Measurements from ENCODE around the gene RFXAP.

RFXAP gene

GRCh38 chr13:36814465-36814864, 4.6 kb upstream of the RFXAP start:
- Histone ChIP-seq H3K27me3 (ENCODE audit: control insufficient read depth in 5 of 5, insufficient read depth in 4 of 5, low read length in 5 of 5) (no peaks in the 10 kb centered on the region), H3K27ac (ENCODE audit: low read depth, low read length) (no peak overlapping the region), H3K36me3 (ENCODE audit: control insufficient read depth in 5 of 5, insufficient read depth in 5 of 5, low read length in 5 of 5) (no peaks in the 10 kb centered on the region), H3K4me1 (ENCODE audit: control insufficient read depth in 5 of 5, insufficient read depth in 5 of 5, low read length in 5 of 5) (peaks cover 0 to 15% (median 9%) of the 10 kb centered on the region in 5 donors), H3K4me3 (ENCODE audit: low read depth in 1 of 5, low read length in 5 of 5) (no peak overlapping the region), H3K9ac (ENCODE audit: low read length in 5 of 5) (no peak overlapping the region), H3K9me3 (ENCODE audit: control insufficient read depth in 5 of 5, low read length in 5 of 5) (no peaks in the 10 kb centered on the region)

GRCh38 chr13:36815062-36815461, 4.0 kb upstream of the RFXAP start:
- Histone ChIP-seq H3K4me1 (ENCODE audit: control insufficient read depth in 5 of 5, insufficient read depth in 5 of 5, low read length in 5 of 5) (peaks cover 2 to 21% (median 15%) of the 10 kb centered on the region in 5 donors), H3K27me3 (ENCODE audit: control insufficient read depth in 5 of 5, insufficient read depth in 4 of 5, low read length in 5 of 5) (no peaks in the 10 kb centered on the region), H3K27ac (ENCODE audit: low read depth, low read length) (no peak overlapping the region), H3K36me3 (ENCODE audit: control insufficient read depth in 5 of 5, insufficient read depth in 5 of 5, low read length in 5 of 5) (no peaks in the 10 kb centered on the region), H3K4me3 (ENCODE audit: low read depth in 1 of 5, low read length in 5 of 5) (no peak overlapping the region), H3K9me3 (ENCODE audit: control insufficient read depth in 5 of 5, low read length in 5 of 5) (no peaks in the 10 kb centered on the region), H3K9ac (ENCODE audit: low read length in 5 of 5) (no peak overlapping the region)

- Histone ChIP-seq H3K4me1 (ENCODE audit: control insufficient read depth in 5 of 5, insufficient read depth in 5 of 5, low read length in 5 of 5) (peaks cover 10 to 33% (median 27%) of the 10 kb centered on the region in 5 donors), H3K9ac (ENCODE audit: low read length in 5 of 5) (peak overlapping the region in 4 of 5 donors; percentile 68 to 91 (median 85)), H3K36me3 (ENCODE audit: control insufficient read depth in 5 of 5, insufficient read depth in 5 of 5, low read length in 5 of 5) (peaks cover 0 to 3% (median 0%) of the 10 kb centered on the region in 5 donors), H3K4me3 (ENCODE audit: low read depth in 1 of 5, low read length in 5 of 5) (peak overlapping the region; percentile 76 to 96 (median 81)), H3K27me3 (ENCODE audit: control insufficient read depth in 5 of 5, insufficient read depth in 4 of 5, low read length in 5 of 5) (no peaks in the 10 kb centered on the region), H3K9me3 (ENCODE audit: control insufficient read depth in 5 of 5, low read length in 5 of 5) (no peaks in the 10 kb centered on the region), H3K27ac (ENCODE audit: low read depth, low read length) (peak overlapping the region; percentile 55)
Observed at GRCh38 chr13:36817996-36818803, 822 bp upstream of the RFXAP start.

GRCh38 chr13:36819739-36820090, 693 bp downstream of the RFXAP start:
- H3K9me3 ChIP-seq (ENCODE audit: control insufficient read depth in 5 of 5, low read length in 5 of 5) = no peaks in the 10 kb centered on the region
- peaks cover 10 to 29% (median 25%) of the 10 kb centered on the region in 5 donors for H3K4me1 ChIP-seq (ENCODE audit: control insufficient read depth in 5 of 5, insufficient read depth in 5 of 5, low read length in 5 of 5)
- peaks cover 0 to 6% (median 0%) of the 10 kb centered on the region in 5 donors for H3K36me3 ChIP-seq (ENCODE audit: control insufficient read depth in 5 of 5, insufficient read depth in 5 of 5, low read length in 5 of 5)
- H3K4me3 ChIP-seq (ENCODE audit: low read depth in 1 of 5, low read length in 5 of 5) = peak overlapping the region; percentile 76 to 86 (median 81)
- no peaks in the 10 kb centered on the region for H3K27me3 ChIP-seq (ENCODE audit: control insufficient read depth in 5 of 5, insufficient read depth in 4 of 5, low read length in 5 of 5)
- peak overlapping the region; percentile 64 to 91 (median 83) for H3K9ac ChIP-seq (ENCODE audit: low read length in 5 of 5)
- H3K27ac ChIP-seq (ENCODE audit: low read depth, low read length) = peak overlapping the region; percentile 55

GRCh38 chr13:36820222-36820621, 1.2 kb downstream of the RFXAP start:
- H3K4me3 ChIP-seq (ENCODE audit: low read depth in 1 of 5, low read length in 5 of 5) = peak overlapping the region; percentile 76 to 86 (median 81)
- no peaks in the 10 kb centered on the region for H3K27me3 ChIP-seq (ENCODE audit: control insufficient read depth in 5 of 5, insufficient read depth in 4 of 5, low read length in 5 of 5)
- H3K9ac ChIP-seq (ENCODE audit: low read length in 5 of 5) = peak overlapping the region; percentile 10 to 91 (median 83)
- peaks cover 0 to 6% (median 0%) of the 10 kb centered on the region in 5 donors for H3K36me3 ChIP-seq (ENCODE audit: control insufficient read depth in 5 of 5, insufficient read depth in 5 of 5, low read length in 5 of 5)
- H3K4me1 ChIP-seq (ENCODE audit: control insufficient read depth in 5 of 5, insufficient read depth in 5 of 5, low read length in 5 of 5) = peaks cover 10 to 29% (median 25%) of the 10 kb centered on the region in 5 donors
- H3K9me3 ChIP-seq (ENCODE audit: control insufficient read depth in 5 of 5, low read length in 5 of 5) = no peaks in the 10 kb centered on the region
- peak overlapping the region; percentile 55 for H3K27ac ChIP-seq (ENCODE audit: low read depth, low read length)

GRCh38 chr13:36822785-36823184, 3.8 kb downstream of the RFXAP start:
- H3K9ac ChIP-seq (ENCODE audit: low read length in 5 of 5) = no peak overlapping the region
- H3K27me3 ChIP-seq (ENCODE audit: control insufficient read depth in 5 of 5, insufficient read depth in 4 of 5, low read length in 5 of 5) = no peaks in the 10 kb centered on the region
- peaks cover 0 to 14% (median 8%) of the 10 kb centered on the region in 5 donors for H3K36me3 ChIP-seq (ENCODE audit: control insufficient read depth in 5 of 5, insufficient read depth in 5 of 5, low read length in 5 of 5)
- no peak overlapping the region for H3K27ac ChIP-seq (ENCODE audit: low read depth, low read length)
- peaks cover 10 to 29% (median 25%) of the 10 kb centered on the region in 5 donors for H3K4me1 ChIP-seq (ENCODE audit: control insufficient read depth in 5 of 5, insufficient read depth in 5 of 5, low read length in 5 of 5)
- H3K9me3 ChIP-seq (ENCODE audit: control insufficient read depth in 5 of 5, low read length in 5 of 5) = no peaks in the 10 kb centered on the region
- H3K4me3 ChIP-seq (ENCODE audit: low read depth in 1 of 5, low read length in 5 of 5) = no peak overlapping the region

- H3K36me3 ChIP-seq (ENCODE audit: control insufficient read depth in 5 of 5, insufficient read depth in 5 of 5, low read length in 5 of 5) = peaks cover 12 to 31% (median 17%) of the 10 kb centered on the region in 5 donors
- H3K4me1 ChIP-seq (ENCODE audit: control insufficient read depth in 5 of 5, insufficient read depth in 5 of 5, low read length in 5 of 5) = no peaks in the 10 kb centered on the region
- no peak overlapping the region for H3K9ac ChIP-seq (ENCODE audit: low read length in 5 of 5)
- no peak overlapping the region for H3K4me3 ChIP-seq (ENCODE audit: low read depth in 1 of 5, low read length in 5 of 5)
- H3K27ac ChIP-seq (ENCODE audit: low read depth, low read length) = no peak overlapping the region
- H3K9me3 ChIP-seq (ENCODE audit: control insufficient read depth in 5 of 5, low read length in 5 of 5) = no peaks in the 10 kb centered on the region
- no peaks in the 10 kb centered on the region for H3K27me3 ChIP-seq (ENCODE audit: control insufficient read depth in 5 of 5, insufficient read depth in 4 of 5, low read length in 5 of 5)
Observed at GRCh38 chr13:36829753-36830152, 10.7 kb downstream of the RFXAP start.

- Histone ChIP-seq H3K9ac (ENCODE audit: low read length in 5 of 5) (no peak overlapping the region), H3K36me3 (ENCODE audit: control insufficient read depth in 5 of 5, insufficient read depth in 5 of 5, low read length in 5 of 5) (peaks cover 11 to 28% (median 16%) of the 10 kb centered on the region in 5 donors), H3K9me3 (ENCODE audit: control insufficient read depth in 5 of 5, low read length in 5 of 5) (no peaks in the 10 kb centered on the region), H3K27ac (ENCODE audit: low read depth, low read length) (no peak overlapping the region), H3K4me1 (ENCODE audit: control insufficient read depth in 5 of 5, insufficient read depth in 5 of 5, low read length in 5 of 5) (no peaks in the 10 kb centered on the region), H3K4me3 (ENCODE audit: low read depth in 1 of 5, low read length in 5 of 5) (no peak overlapping the region), H3K27me3 (ENCODE audit: control insufficient read depth in 5 of 5, insufficient read depth in 4 of 5, low read length in 5 of 5) (no peaks in the 10 kb centered on the region)
Observed at GRCh38 chr13:36831291-36831690, 12.3 kb downstream of the RFXAP start.

- H3K27me3 ChIP-seq (ENCODE audit: control insufficient read depth in 5 of 5, insufficient read depth in 4 of 5, low read length in 5 of 5) = no peaks in the 10 kb centered on the region
- H3K36me3 ChIP-seq (ENCODE audit: control insufficient read depth in 5 of 5, insufficient read depth in 5 of 5, low read length in 5 of 5) = peaks cover 6 to 12% (median 10%) of the 10 kb centered on the region in 5 donors
- H3K9ac ChIP-seq (ENCODE audit: low read length in 5 of 5) = no peak overlapping the region
- H3K27ac ChIP-seq (ENCODE audit: low read depth, low read length) = no peak overlapping the region
- no peaks in the 10 kb centered on the region for H3K4me1 ChIP-seq (ENCODE audit: control insufficient read depth in 5 of 5, insufficient read depth in 5 of 5, low read length in 5 of 5)
- H3K4me3 ChIP-seq (ENCODE audit: low read depth in 1 of 5, low read length in 5 of 5) = no peak overlapping the region
- no peaks in the 10 kb centered on the region for H3K9me3 ChIP-seq (ENCODE audit: control insufficient read depth in 5 of 5, low read length in 5 of 5)
Observed at GRCh38 chr13:36834299-36834698, 15.3 kb downstream of the RFXAP start.

- Histone ChIP-seq H3K4me3 (ENCODE audit: low read depth in 1 of 5, low read length in 5 of 5) (no peak overlapping the region), H3K4me1 (ENCODE audit: control insufficient read depth in 5 of 5, insufficient read depth in 5 of 5, low read length in 5 of 5) (no peaks in the 10 kb centered on the region), H3K9me3 (ENCODE audit: control insufficient read depth in 5 of 5, low read length in 5 of 5) (no peaks in the 10 kb centered on the region), H3K9ac (ENCODE audit: low read length in 5 of 5) (no peak overlapping the region), H3K36me3 (ENCODE audit: control insufficient read depth in 5 of 5, insufficient read depth in 5 of 5, low read length in 5 of 5) (peaks cover 0 to 5% (median 2%) of the 10 kb centered on the region in 5 donors), H3K27me3 (ENCODE audit: control insufficient read depth in 5 of 5, insufficient read depth in 4 of 5, low read length in 5 of 5) (no peaks in the 10 kb centered on the region), H3K27ac (ENCODE audit: low read depth, low read length) (no peak overlapping the region)
Observed at GRCh38 chr13:36837354-36838092, 18.5 kb downstream of the RFXAP start.

Data from subcutaneous abdominal adipose tissue (tissue), 5 donors.